ENCODE measurements around the gene INCA1. TPM values are rescaled to one million over a fixed set of nuclear protein-coding genes. Genes with fewer than 3 reads are reported as not detected.
"Not testable (repeated sequence)": the region's sequence is repeated elsewhere in the genome, so short reads cannot be mapped to it uniquely, and the experiment has no call there.

INCA1 gene
- total RNA-seq, 1 donor from 2014 or later, result 1.7 TPM

DNA sequence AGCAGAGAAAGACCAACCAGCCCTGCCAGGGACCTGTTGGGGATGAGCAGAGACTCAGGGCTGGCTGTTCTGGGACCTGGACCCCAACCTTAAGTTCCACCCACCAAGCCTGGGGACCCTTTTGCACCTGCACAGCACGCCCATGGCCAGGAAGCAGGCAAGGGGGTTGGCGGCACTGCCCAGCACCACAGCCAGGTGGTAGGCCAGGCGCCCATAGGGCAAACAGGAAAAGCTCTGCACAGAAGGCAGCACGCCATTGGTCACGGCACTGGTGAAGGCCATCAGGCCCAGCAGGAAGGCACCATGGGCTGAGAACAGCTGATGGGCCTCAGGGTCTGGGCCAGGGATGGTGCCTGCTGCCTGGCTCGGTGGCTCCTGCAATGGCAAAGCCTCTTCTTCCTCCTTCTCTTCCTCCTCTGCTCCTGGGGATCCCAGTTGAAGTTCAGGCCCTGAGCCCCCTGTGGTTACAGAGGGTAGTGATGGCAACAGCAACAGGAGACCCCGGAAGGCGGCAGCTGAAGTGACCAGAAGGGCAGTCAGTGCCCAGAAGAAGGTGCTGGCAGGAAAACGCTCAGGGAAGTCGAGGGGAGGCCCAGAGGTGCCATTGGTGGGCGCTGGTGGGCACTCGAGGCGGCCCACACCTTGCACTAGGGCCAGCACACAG is 36.2 kb upstream of the INCA1 start:
- no peak for DNase-seq (ENCODE audit: extremely low spot score in 2 of 2)
- intact Hi-C loops (cut with DNase I), result loop anchor here (10.0 kb wide), 1 partner anchor 49 kb away; the partner anchor contains the start of gene CAMTA2

GRCh38 chr17:5032865-5033264 is 35.5 kb upstream of the INCA1 start:
- H3K27ac ChIP-seq, result no peak overlapping the region

More for the DNA sequence above, 36.2 kb upstream of the INCA1 start:
- no peak for TF ChIP-seq POLR2AphosphoS5 (IDR thresholded peaks at IDR 0.05; ENCODE audit: insufficient read depth in 1 of 2, low read depth in 1 of 2)
- TF ChIP-seq POLR2A (IDR thresholded peaks at IDR 0.05), result no peak
- no peak for TF ChIP-seq CTCF (IDR thresholded peaks at IDR 0.05)
- H3K9me3 ChIP-seq, result no peaks in the 10 kb centered on the region
- no peaks in the 10 kb centered on the region for H3K27me3 ChIP-seq
- no peaks in the 10 kb centered on the region for H3K36me3 ChIP-seq
- H3K27ac ChIP-seq, result no peak overlapping the region
- peaks cover 8% of the 10 kb centered on the region for H3K4me1 ChIP-seq
- no peak overlapping the region for H3K4me3 ChIP-seq

DNA sequence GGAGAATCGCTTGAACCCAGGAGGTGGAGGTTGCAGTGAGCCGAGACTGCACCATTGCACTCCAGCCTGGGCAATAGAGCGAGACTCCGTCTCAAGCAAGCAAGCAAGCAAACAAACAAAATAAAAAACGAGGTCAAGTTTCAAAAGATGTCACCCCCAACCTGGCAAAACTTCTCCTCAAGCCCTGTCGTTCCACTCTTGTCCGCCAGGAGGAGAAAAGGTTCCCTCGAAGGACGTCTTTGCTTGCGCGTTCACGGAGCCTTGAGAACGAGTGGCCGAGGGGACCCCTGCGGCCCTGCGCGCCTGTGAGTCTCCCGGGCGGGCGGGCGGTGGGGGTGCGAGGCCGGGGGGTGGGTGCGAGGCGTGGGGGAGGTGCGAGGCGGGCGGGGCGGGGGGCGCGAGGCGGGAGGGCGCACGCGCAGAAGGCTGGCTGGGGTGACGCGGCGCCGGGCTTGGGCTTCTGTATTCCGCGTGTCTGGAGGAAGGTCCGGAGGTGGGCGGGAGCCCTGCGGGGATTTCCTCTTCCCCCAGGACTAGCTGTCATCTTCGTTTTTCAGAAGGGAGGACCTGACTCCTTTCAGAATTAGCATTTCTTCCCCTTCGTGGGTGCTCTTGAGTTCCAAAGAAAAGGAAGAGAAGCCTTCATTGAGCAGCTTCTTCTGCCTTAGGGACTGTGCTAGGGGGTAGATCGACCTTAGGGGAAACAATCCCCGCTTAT is 34.2 kb upstream of the INCA1 start:
- H3K9me3 ChIP-seq, result no peaks in the 10 kb centered on the region
- H3K27me3 ChIP-seq, result no peaks in the 10 kb centered on the region
- TF ChIP-seq CTCF (IDR thresholded peaks at IDR 0.05) (peak; percentile 53 to 82 (median 81)), POLR2A (IDR thresholded peaks at IDR 0.05) (no peak)
- no peaks in the 10 kb centered on the region for H3K36me3 ChIP-seq
- peak overlapping the region; percentile 34 for H3K27ac ChIP-seq
- intact Hi-C loops (cut with DNase I), result loop anchor here (10.0 kb wide), 1 partner anchor 47 kb away; the partner anchor contains the start of gene CAMTA2
- no peak for DNase-seq (ENCODE audit: extremely low spot score in 2 of 2)
- H3K4me3 ChIP-seq, result peak overlapping the region; percentile 43 to 58
- peaks cover 8% of the 10 kb centered on the region for H3K4me1 ChIP-seq

More at GRCh38 chr17:5032865-5033264, 35.5 kb upstream of the INCA1 start:
- Histone ChIP-seq H3K9me3 (no peaks in the 10 kb centered on the region), H3K4me1 (peaks cover 8% of the 10 kb centered on the region), H3K4me3 (no peak overlapping the region), H3K36me3 (no peaks in the 10 kb centered on the region), H3K27me3 (no peaks in the 10 kb centered on the region)
- intact Hi-C loops (cut with DNase I), result loop anchor here (10.0 kb wide), 1 partner anchor 48 kb away; the partner anchor contains the start of gene CAMTA2
- TF ChIP-seq POLR2A (IDR thresholded peaks at IDR 0.05) (no peak), POLR2AphosphoS5 (IDR thresholded peaks at IDR 0.05; ENCODE audit: insufficient read depth in 1 of 2, low read depth in 1 of 2) (no peak), CTCF (IDR thresholded peaks at IDR 0.05) (no peak)
- DNase-seq (ENCODE audit: extremely low spot score in 2 of 2), result no peak

- not testable (repeated sequence) for H3K4me3 ChIP-seq; H3K36me3 ChIP-seq; DNase-seq (ENCODE audit: extremely low spot score in 2 of 2); H3K4me1 ChIP-seq; H3K9me3 ChIP-seq; H3K27me3 ChIP-seq; H3K27ac ChIP-seq
- intact Hi-C loops (cut with DNase I), result loop anchor here (10.0 kb wide), 1 partner anchor 45 kb away; the partner anchor contains the start of gene CAMTA2
These were observed 32.8 kb upstream of the INCA1 start for GRCh38 chr17:5030168-5030567.

GRCh38 chr17:5027916-5028315 is 30.6 kb upstream of the INCA1 start:
- TF ChIP-seq POLR2A (IDR thresholded peaks at IDR 0.05) (no peak), POLR2AphosphoS5 (IDR thresholded peaks at IDR 0.05; ENCODE audit: insufficient read depth in 1 of 2, low read depth in 1 of 2) (no peak), CTCF (IDR thresholded peaks at IDR 0.05) (no peak)
- H3K9me3 ChIP-seq, result no peaks in the 10 kb centered on the region
- H3K27ac ChIP-seq, result no peak overlapping the region
- peaks cover 0 to 12% of the 10 kb centered on the region in 2 donors for H3K36me3 ChIP-seq
- no peak overlapping the region for H3K4me3 ChIP-seq
- no peak for DNase-seq (ENCODE audit: extremely low spot score in 2 of 2)
- intact Hi-C loops (cut with DNase I), result no loop called here
- no peaks in the 10 kb centered on the region for H3K27me3 ChIP-seq
- H3K4me1 ChIP-seq, result peaks cover 8% of the 10 kb centered on the region
